ENCODE results near the gene LUZP2. TPM values are rescaled to one million over a fixed set of nuclear protein-coding genes. Genes with fewer than 3 reads are reported as not detected.

Gene LUZP2
- total RNA-seq, 1 experiment from 2014 or later = 3.8 TPM

DNA sequence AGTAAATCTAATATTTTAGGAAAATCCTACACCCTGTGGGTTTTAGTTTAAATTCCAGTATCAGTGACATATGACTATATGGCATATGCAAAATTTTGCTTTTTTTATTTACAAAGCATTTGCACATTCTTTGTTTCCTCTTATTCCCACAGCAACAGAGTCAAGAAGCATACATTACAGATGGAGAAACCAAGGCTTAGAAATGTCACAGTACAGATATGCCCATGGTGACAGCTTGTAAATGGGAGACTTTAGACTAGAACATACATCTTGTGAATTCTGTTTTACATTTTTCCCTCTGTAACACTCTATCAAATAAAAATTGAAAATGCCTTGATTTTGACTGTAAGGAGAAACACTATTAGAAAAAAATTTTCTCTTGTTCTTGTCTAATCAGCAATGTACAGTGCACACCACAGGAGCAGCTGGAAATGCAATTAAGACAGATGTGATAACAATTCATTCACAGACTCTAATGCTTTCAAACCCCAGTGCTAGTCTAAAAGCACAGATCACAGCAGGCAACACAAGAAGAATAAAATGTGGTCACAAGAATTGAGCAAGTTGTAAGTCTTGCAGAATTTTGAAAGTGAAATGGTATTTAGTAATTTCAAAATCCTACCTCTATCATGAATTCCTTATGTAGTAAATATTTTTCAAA, 375.9 kb downstream of the LUZP2 start:
- H3K4me3 Mint-ChIP-seq = no peak overlapping the region
- no peak for DNase-seq (ENCODE audit: low spot score)
- H3K9me3 Mint-ChIP-seq = peaks cover 7% of the 10 kb centered on the region
- TF ChIP-seq CREM (CRISPR knock-in tag; IDR thresholded peaks at IDR 0.05) (no peak), SOX15 (CRISPR knock-in tag; IDR thresholded peaks at IDR 0.05) (no peak), RORB (CRISPR knock-in tag; IDR thresholded peaks at IDR 0.05) (no peak), NFYB (CRISPR knock-in tag; conservative IDR thresholded peaks at IDR 0.05; ENCODE audit: low read depth) (no peak), MXD4 (CRISPR knock-in tag; IDR thresholded peaks at IDR 0.05; ENCODE audit: borderline replicate concordance) (no peak), ESRRA (CRISPR knock-in tag; IDR thresholded peaks at IDR 0.05; ENCODE audit: borderline replicate concordance) (no peak), MYBL2 (CRISPR knock-in tag; IDR thresholded peaks at IDR 0.05) (no peak), FOXP1 (CRISPR knock-in tag; IDR thresholded peaks at IDR 0.05; ENCODE audit: borderline replicate concordance) (no peak), TCF7 (CRISPR knock-in tag; IDR thresholded peaks at IDR 0.05; ENCODE audit: low read depth) (no peak)
- TF ChIP-seq, protein P1, sequence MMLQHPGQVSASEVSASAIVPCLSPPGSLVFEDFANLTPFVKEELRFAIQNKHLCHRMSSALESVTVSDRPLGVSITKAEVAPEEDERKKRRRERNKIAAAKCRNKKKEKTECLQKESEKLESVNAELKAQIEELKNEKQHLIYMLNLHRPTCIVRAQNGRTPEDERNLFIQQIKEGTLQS (CRISPR knock-in tag; conservative IDR thresholded peaks at IDR 0.05) = no peak
- TF ChIP-seq, protein P2, sequence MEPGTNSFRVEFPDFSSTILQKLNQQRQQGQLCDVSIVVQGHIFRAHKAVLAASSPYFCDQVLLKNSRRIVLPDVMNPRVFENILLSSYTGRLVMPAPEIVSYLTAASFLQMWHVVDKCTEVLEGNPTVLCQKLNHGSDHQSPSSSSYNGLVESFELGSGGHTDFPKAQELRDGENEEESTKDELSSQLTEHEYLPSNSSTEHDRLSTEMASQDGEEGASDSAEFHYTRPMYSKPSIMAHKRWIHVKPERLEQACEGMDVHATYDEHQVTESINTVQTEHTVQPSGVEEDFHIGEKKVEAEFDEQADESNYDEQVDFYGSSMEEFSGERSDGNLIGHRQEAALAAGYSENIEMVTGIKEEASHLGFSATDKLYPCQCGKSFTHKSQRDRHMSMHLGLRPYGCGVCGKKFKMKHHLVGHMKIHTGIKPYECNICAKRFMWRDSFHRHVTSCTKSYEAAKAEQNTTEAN (CRISPR knock-in tag; IDR thresholded peaks at IDR 0.05) = no peak
- TF ChIP-seq, protein P3, sequence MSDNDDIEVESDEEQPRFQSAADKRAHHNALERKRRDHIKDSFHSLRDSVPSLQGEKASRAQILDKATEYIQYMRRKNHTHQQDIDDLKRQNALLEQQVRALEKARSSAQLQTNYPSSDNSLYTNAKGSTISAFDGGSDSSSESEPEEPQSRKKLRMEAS (CRISPR knock-in tag; IDR thresholded peaks at IDR 0.05) = no peak
- TF ChIP-seq, protein P4, sequence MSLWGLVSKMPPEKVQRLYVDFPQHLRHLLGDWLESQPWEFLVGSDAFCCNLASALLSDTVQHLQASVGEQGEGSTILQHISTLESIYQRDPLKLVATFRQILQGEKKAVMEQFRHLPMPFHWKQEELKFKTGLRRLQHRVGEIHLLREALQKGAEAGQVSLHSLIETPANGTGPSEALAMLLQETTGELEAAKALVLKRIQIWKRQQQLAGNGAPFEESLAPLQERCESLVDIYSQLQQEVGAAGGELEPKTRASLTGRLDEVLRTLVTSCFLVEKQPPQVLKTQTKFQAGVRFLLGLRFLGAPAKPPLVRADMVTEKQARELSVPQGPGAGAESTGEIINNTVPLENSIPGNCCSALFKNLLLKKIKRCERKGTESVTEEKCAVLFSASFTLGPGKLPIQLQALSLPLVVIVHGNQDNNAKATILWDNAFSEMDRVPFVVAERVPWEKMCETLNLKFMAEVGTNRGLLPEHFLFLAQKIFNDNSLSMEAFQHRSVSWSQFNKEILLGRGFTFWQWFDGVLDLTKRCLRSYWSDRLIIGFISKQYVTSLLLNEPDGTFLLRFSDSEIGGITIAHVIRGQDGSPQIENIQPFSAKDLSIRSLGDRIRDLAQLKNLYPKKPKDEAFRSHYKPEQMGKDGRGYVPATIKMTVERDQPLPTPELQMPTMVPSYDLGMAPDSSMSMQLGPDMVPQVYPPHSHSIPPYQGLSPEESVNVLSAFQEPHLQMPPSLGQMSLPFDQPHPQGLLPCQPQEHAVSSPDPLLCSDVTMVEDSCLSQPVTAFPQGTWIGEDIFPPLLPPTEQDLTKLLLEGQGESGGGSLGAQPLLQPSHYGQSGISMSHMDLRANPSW (CRISPR knock-in tag; conservative IDR thresholded peaks at IDR 0.05; ENCODE audit: low read depth) = no peak
- H3K4me1 Mint-ChIP-seq = no peaks in the 10 kb centered on the region
- ChIA-PET CTCF (no interaction called here), POLR2A (no interaction called here)
- no peak overlapping the region for H3K27ac Mint-ChIP-seq
- no peaks in the 10 kb centered on the region for H3K27me3 Mint-ChIP-seq (ENCODE audit: low read depth)
- 0 out of 2 replicates have a peak, but pooled peaks cover 3% of the 10 kb centered on the region for H3K36me3 Mint-ChIP-seq
- ATAC-seq = no peak

DNA sequence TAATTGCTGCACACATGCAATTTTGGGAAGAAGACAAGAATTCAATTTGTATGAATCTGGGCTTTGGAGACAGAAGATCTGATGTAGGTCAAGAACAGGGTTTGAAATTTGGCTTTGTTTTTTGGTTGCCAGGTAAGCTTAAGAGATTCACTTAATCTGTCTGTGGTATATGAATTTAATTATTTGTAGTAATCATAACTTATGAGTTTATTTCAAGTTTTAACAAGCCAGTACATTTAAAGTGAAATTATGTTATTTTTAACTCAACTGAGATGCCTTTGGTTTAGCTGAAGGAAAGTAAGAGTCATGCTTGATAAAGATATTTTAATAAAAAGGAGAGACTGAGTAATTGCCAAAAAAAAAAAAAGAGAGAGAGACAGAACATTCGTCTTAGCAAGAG, 384.1 kb downstream of the LUZP2 start:
- POLR2A ChIA-PET = no interaction called here
- H3K4me3 Mint-ChIP-seq = no peak overlapping the region
- ATAC-seq = no peak
- H3K36me3 Mint-ChIP-seq = 0 out of 2 replicates have a peak, but pooled peaks cover 3% of the 10 kb centered on the region
- no peak for TF ChIP-seq TCF7 (CRISPR knock-in tag; IDR thresholded peaks at IDR 0.05; ENCODE audit: low read depth)
- no peak for TF ChIP-seq MXD4 (CRISPR knock-in tag; IDR thresholded peaks at IDR 0.05; ENCODE audit: borderline replicate concordance)
- no peaks in the 10 kb centered on the region for H3K27me3 Mint-ChIP-seq (ENCODE audit: low read depth)
- no peak overlapping the region for H3K27ac Mint-ChIP-seq
- DNase-seq (ENCODE audit: low spot score) = no peak
- CTCF ChIA-PET = no interaction called here
- H3K9me3 Mint-ChIP-seq = peaks cover 18% of the 10 kb centered on the region
- no peaks in the 10 kb centered on the region for H3K4me1 Mint-ChIP-seq

DNA sequence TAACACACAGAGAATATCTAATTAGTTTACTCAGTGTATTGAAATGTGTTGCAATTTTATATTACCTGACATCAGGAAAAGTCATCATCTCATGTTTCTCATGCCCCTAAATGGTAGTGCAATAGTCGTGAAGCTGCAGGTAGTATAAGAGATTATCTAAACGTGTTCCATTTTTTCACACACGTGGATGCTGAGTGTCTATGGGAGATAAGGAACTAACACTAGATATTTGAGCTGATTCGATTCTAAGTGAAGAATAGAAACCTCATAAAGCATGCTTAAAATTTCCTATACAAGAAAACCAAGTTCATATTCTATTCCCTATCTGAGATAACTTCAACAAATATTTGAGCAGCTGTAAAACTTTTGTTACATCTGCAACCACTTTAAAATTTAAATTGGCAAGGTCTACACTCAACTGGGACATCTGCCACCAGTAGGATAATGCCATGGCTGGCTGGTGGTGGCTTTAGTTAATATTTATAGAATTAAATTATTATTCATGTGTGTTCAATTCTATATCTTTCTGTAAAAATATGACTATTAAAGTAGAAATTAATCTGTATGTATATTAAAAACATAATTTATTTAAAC, 388.8 kb downstream of the LUZP2 start:
- Mint-ChIP-seq H3K9me3 (no peaks in the 10 kb centered on the region), H3K36me3 (no peaks in the 10 kb centered on the region), H3K27ac (no peak overlapping the region), H3K4me3 (no peak overlapping the region), H3K27me3 (ENCODE audit: low read depth) (no peaks in the 10 kb centered on the region), H3K4me1 (no peaks in the 10 kb centered on the region)
- DNase-seq (ENCODE audit: low spot score) = no peak
- no peak for ATAC-seq
- CTCF ChIA-PET = no interaction called here
- no peak for TF ChIP-seq ESRRA (CRISPR knock-in tag; IDR thresholded peaks at IDR 0.05; ENCODE audit: borderline replicate concordance)
- TF ChIP-seq, protein P5, sequence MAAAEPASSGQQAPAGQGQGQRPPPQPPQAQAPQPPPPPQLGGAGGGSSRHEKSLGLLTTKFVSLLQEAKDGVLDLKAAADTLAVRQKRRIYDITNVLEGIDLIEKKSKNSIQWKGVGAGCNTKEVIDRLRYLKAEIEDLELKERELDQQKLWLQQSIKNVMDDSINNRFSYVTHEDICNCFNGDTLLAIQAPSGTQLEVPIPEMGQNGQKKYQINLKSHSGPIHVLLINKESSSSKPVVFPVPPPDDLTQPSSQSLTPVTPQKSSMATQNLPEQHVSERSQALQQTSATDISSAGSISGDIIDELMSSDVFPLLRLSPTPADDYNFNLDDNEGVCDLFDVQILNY (CRISPR knock-in tag; IDR thresholded peaks at IDR 0.05) = no peak
- POLR2A ChIA-PET = interaction anchor here (0.9 kb wide), 1 partner anchor 26 kb away, joined by 3 read pairs; no protein-coding TSS in a partner anchor
